HEK293 (cell line): ENCODE results near the gene RIMS3.

ENCODE experiments used
- CTCF ChIP-seq: fragments of 450-650 bp; formaldehyde crosslinking; IDR thresholded peaks from 2 replicates; pipeline ENCODE4 v1.5.1; 2016; ENCODE audit warnings: missing biosample characterization, missing genetic modification characterization
- SETDB1 ChIP-seq: IDR thresholded peaks from one replicate; pipeline ENCODE4 v1.6.1; 2017; ENCODE audit warnings: mild to moderate bottlenecking, low read length, moderate library complexity, mixed read lengths; ENCODE audit not compliant: insufficient read length
- ZBTB49 ChIP-seq: fragments of 450-650 bp; formaldehyde crosslinking; IDR thresholded peaks from 2 replicates; pipeline ENCODE4 v1.5.1; 2016; ENCODE audit warnings: missing biosample characterization, missing genetic modification characterization, low read depth
- ZBTB7A ChIP-seq: fragments of 450-650 bp; formaldehyde crosslinking; IDR thresholded peaks from 2 replicates; pipeline ENCODE4 v1.5.1; 2016; ENCODE audit warnings: low read depth, missing biosample characterization, missing genetic modification characterization
- ZNF404 ChIP-seq: fragments of 450-650 bp; formaldehyde crosslinking; IDR thresholded peaks from 2 replicates; pipeline ENCODE4 v1.5.1; 2017; ENCODE audit warnings: missing biosample characterization, missing genetic modification characterization
- ZNF423 ChIP-seq: fragments of 450-650 bp; formaldehyde crosslinking; IDR thresholded peaks from 2 replicates; pipeline ENCODE4 v1.5.1; 2016; ENCODE audit warnings: missing biosample characterization, missing genetic modification characterization
- ZNF660 ChIP-seq: fragments of 450-650 bp; IDR thresholded peaks from 2 replicates; pipeline ENCODE4 v1.5.1; 2018; ENCODE audit warnings: missing biosample characterization, mild to moderate bottlenecking, missing genetic modification characterization

GRCh38 chr1:40657046-40657445 is 8.4 kb downstream of the RIMS3 start:
- no peak for TF ChIP-seq CTCF
- no peak for TF ChIP-seq ZBTB49 (tag by site-specific recombination)
- TF ChIP-seq ZNF423 (tag by site-specific recombination): no peak
- no peak for TF ChIP-seq ZBTB7A (tag by site-specific recombination)
- no peak for TF ChIP-seq ZNF660 (tag by site-specific recombination)
- no peak for TF ChIP-seq ZNF404
- TF ChIP-seq SETDB1: no peak
